Measurements from ENCODE around the gene JRKL.
"Not testable (repeated sequence)": the region's sequence is repeated elsewhere in the genome, so short reads cannot be mapped to it uniquely, and the experiment has no call there.

JRKL gene

GRCh38 chr11:96394773-96395172 is 5.0 kb downstream of the JRKL start:
- no peak for DNase-seq (ENCODE audit: low read depth)

- no peak for DNase-seq (ENCODE audit: low read depth)
These were observed 6.8 kb downstream of the JRKL start for GRCh38 chr11:96396637-96397036.

GRCh38 chr11:96397863-96398262 is 8.1 kb downstream of the JRKL start:
- no peak for DNase-seq (ENCODE audit: low read depth)

- no peak for DNase-seq (ENCODE audit: low read depth)
These were observed 10.9 kb downstream of the JRKL start for GRCh38 chr11:96400697-96401096.

GRCh38 chr11:96411412-96411811 is 21.6 kb downstream of the JRKL start:
- DNase-seq (ENCODE audit: low read depth) = not testable (repeated sequence)

- DNase-seq (ENCODE audit: low read depth) = no peak
These were observed 23.1 kb downstream of the JRKL start for GRCh38 chr11:96412761-96413381.

GRCh38 chr11:96413408-96413807 is 23.6 kb downstream of the JRKL start:
- no peak for DNase-seq (ENCODE audit: low read depth)

GRCh38 chr11:96424693-96425092 is 34.9 kb downstream of the JRKL start:
- no peak for DNase-seq (ENCODE audit: low read depth)

GRCh38 chr11:96430668-96431067 is 40.9 kb downstream of the JRKL start:
- DNase-seq (ENCODE audit: low read depth) = no peak

GRCh38 chr11:96432654-96433053 is 42.8 kb downstream of the JRKL start:
- DNase-seq (ENCODE audit: low read depth) = not testable (repeated sequence)
